Parietal lobe (tissue), 2 donors: ENCODE results near the gene ZNF84. TPM values are rescaled to one million over a fixed set of nuclear protein-coding genes. Genes with fewer than 3 reads are reported as not detected.

Experiments used
- small RNA-seq: library from RNA; depleted of rRNA; stranded (forward); fragments of <200 nt; gene quantifications from one replicate; pipeline ENCODE3, GENCODE V24; 2014; ENCODE audit warnings: low replicate concordance
- total RNA-seq: library from RNA; depleted of rRNA; stranded (reverse); fragments of >200 nt; gene quantifications from one replicate; pipeline ENCODE4 v1.2.3, GENCODE V29; 2014

ZNF84 gene
- 192 TPM for total RNA-seq

GRCh38 chr12:133037207-133038005 is at the start of gene ZNF84:
Gene ZNF84, plus strand, starts transcription at chr12:133037509. Its CDS starts 3,959 bp downstream, at chr12:133041468.

GRCh38 chr12:133080368-133081158 is 43.3 kb downstream of the ZNF84 start, which contains the start of gene ZNF140:
Gene ZNF140, plus strand, starts transcription at chr12:133080923. Its CDS starts 398 bp downstream, at chr12:133081321.

Small RNA genes within 50 kb of the gene (small RNA-seq; reads per million reads assigned to genes)
- gene RNU4ATAC12P, result not detected

Other genes with a start within 250 kb of the ZNF84 start
- gene GOLGA3, start 208.6 kb upstream of the ZNF84 start, total RNA-seq, result 64.2 TPM
- gene CHFR, start 149.9 kb upstream of the ZNF84 start, total RNA-seq, result 73.2 TPM
- gene ZNF605, start 81.2 kb upstream of the ZNF84 start, total RNA-seq, result 52.0 TPM
- gene ZNF26, start 51.1 kb upstream of the ZNF84 start, total RNA-seq, result 32.2 TPM
- gene ZNF140, start 43.4 kb downstream of the ZNF84 start, total RNA-seq, result 64.5 TPM
- gene ZNF891, start 92.8 kb downstream of the ZNF84 start, total RNA-seq, result 30.4 TPM
- gene ZNF10, start 93.1 kb downstream of the ZNF84 start, total RNA-seq, result 40.4 TPM
- 61.7 TPM for gene ZNF268, start 144.0 kb downstream of the ZNF84 start, total RNA-seq
- gene ANHX, start 198.4 kb downstream of the ZNF84 start, total RNA-seq, result not detected